GM18499 (cell line): ENCODE data around the gene ASIC1.

Experiments
- ATAC-seq: cut with Tn5 transposase; IDR thresholded peaks from one replicate; pipeline ENCODE4 v1.9.1; 2021; ENCODE audit warnings: moderate number of reproducible peaks; ENCODE audit not compliant: insufficient read depth, unreplicated experiment

ASIC1 gene

DNA sequence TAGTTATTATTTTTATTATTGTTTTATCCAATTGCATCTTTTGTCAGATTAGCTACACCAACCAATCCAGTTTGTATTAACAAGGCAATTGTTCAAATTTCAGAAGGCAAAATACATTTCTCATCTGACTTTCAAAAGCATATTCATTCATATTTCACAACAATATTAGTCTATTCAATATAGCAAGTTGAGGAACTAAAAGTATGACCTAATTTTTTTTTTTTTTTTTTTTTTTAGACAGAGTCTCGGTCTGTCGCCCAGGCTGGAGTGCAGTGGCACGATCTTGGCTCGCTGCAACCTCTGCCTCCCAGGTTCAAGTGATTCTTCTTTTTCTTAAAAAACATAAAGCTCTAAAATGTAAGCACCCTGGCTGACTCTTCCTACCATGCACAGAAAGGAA is 71.9 kb downstream of the ASIC1 start:
- ATAC-seq = no peak

DNA sequence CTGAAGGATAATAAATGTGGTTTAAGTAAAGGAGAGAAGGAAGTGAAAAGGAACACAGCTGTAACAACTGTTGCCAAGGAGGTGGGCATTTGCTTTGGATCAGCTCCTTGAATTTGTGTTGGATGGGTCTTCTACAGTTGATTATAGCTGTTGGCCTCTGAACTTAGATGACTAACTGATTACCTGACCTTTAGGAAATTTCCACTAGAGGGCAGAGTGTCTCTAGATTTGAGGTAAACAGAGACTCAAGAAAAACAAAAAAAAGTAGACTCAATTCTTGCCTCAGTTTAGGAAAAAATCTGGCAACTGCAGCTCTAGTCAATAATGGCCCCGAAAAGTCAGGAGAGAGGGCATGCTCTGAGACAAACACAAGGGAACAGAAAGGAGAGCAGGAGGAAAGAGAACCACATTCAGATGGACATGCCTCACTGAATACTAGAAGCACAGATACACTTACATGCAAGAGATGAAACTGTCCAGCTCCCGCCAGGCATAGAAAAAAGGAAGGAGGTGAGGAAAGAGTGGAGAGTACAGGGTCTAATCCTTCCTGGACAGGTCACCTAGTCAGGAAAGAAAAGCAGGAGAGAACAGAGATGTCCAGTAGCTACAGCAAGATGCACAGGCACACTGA is 75.2 kb downstream of the ASIC1 start:
- ATAC-seq = no peak
